Tongue (tissue), 2 donors: Measurements from ENCODE around the gene OVCA2. TPM values are rescaled to one million over a fixed set of nuclear protein-coding genes. Genes with fewer than 3 reads are reported as not detected.

Source experiments
- DNase-seq: peaks from one replicate; pipeline ENCODE4 v3.0.0-alpha.2; 2015
- total RNA-seq: library from RNA; depleted of rRNA; stranded (reverse); fragments of >200 nt; gene quantifications from one replicate; pipeline ENCODE4 v1.2.3, GENCODE V29; 2014

The OVCA2 gene
- total RNA-seq, 1 donor from 2014 or later, result 25.6 TPM

- DNase-seq, result no peak
Measured at GRCh38 chr17:2034806-2035540, 6.8 kb upstream of the OVCA2 start.

GRCh38 chr17:2035541-2036488, 6.0 kb upstream of the OVCA2 start:
- DNase-seq, result peak; percentile 32

- DNase-seq, result no peak
Measured at GRCh38 chr17:2037155-2037554, 4.7 kb upstream of the OVCA2 start.

GRCh38 chr17:2040219-2040827, 1.5 kb upstream of the OVCA2 start:
- no peak for DNase-seq

- DNase-seq, result no peak
Measured at GRCh38 chr17:2040942-2041560, 771 bp upstream of the OVCA2 start.

- DNase-seq, result no peak
Measured at GRCh38 chr17:2042390-2042847, 597 bp downstream of the OVCA2 start.

GRCh38 chr17:2042933-2043332, 1.1 kb downstream of the OVCA2 start:
- DNase-seq, result no peak

- DNase-seq, result no peak
Measured at GRCh38 chr17:2043785-2044184, 2.0 kb downstream of the OVCA2 start.

GRCh38 chr17:2044263-2044894, 2.6 kb downstream of the OVCA2 start:
- no peak for DNase-seq

- no peak for DNase-seq
Measured at GRCh38 chr17:2047590-2047989, 5.8 kb downstream of the OVCA2 start.

GRCh38 chr17:2048805-2049204, 7.0 kb downstream of the OVCA2 start:
- DNase-seq, result no peak

GRCh38 chr17:2049333-2050299, 7.8 kb downstream of the OVCA2 start:
- DNase-seq, result peak; percentile 90

GRCh38 chr17:2050300-2051060, 8.7 kb downstream of the OVCA2 start:
- DNase-seq, result peak; percentile 76

GRCh38 chr17:2051061-2051932, 9.5 kb downstream of the OVCA2 start:
- no peak for DNase-seq

- no peak for DNase-seq
Measured at GRCh38 chr17:2051933-2052559, 10.2 kb downstream of the OVCA2 start.

- DNase-seq, result peak; percentile 72
Measured at GRCh38 chr17:2053380-2054261, 11.8 kb downstream of the OVCA2 start.

- DNase-seq, result no peak
Measured at GRCh38 chr17:2054262-2054511, 12.4 kb downstream of the OVCA2 start.
